Colonic mucosa (tissue), 4 donors: ENCODE measurements around the gene AIF1. TPM values are rescaled to one million over a fixed set of nuclear protein-coding genes. Genes with fewer than 3 reads are reported as not detected.

ENCODE experiments used
- DNase-seq: peaks from one replicate; pipeline ENCODE4 v3.0.0-alpha.2; 2020
- H3K27ac ChIP-seq: fragments of 200-600 bp; one replicate; pipeline ENCODE4 v1.8.0; 2021
- H3K27me3 ChIP-seq: fragments of 200-600 bp; one replicate; pipeline ENCODE4 v1.8.0; 2021
- H3K36me3 ChIP-seq: fragments of 200-600 bp; one replicate; pipeline ENCODE4 v1.8.0; 2021
- H3K4me1 ChIP-seq: fragments of 200-600 bp; one replicate; pipeline ENCODE4 v1.8.0; 2021; ENCODE audit warnings: mild to moderate bottlenecking
- H3K4me3 ChIP-seq: fragments of 200-600 bp; one replicate; pipeline ENCODE4 v1.8.0; 2021
- H3K9ac ChIP-seq, 2 donors: one replicate each; pipeline ENCODE4 v1.7.0; 2013; ENCODE audit warnings: control low read depth in 2 of 2, low read depth in 2 of 2, low read length in 2 of 2
- H3K9me3 ChIP-seq: fragments of 200-600 bp; one replicate; pipeline ENCODE4 v1.8.0; 2021
- intact Hi-C: fragments of 100-400 bp; cut with DNase I; formaldehyde crosslinking; loops from one replicate; pipeline ENCODE4 v1.14.1; 2022
- total RNA-seq, 2 donors: library from RNA; stranded (reverse); fragmentation: NEBNext Ultra II Directional in 1 of 2; extraction: Animal tissue kit (Norgen Biotek cat#: 25700) in 1 of 2; gene quantifications; one replicate each; pipeline ENCODE4 v1.2.1, GENCODE V29; 2021
- TF ChIP-seq, protein P1 (sequence below): fragments of 200-600 bp; IDR thresholded peaks from one replicate; pipeline ENCODE4 v1.8.0; 2022; ENCODE audit warnings: antibody characterized with exemption, mild to moderate bottlenecking
- donor health status: healthy.
- donor health status: DM: no; HTN: no; CAD: no.
- donor health status: DM: no; HTN: no; CAD: no.

Gene AIF1
- total RNA-seq, 2 donors from 2014 or later = 5.0 to 20.7 TPM

DNA sequence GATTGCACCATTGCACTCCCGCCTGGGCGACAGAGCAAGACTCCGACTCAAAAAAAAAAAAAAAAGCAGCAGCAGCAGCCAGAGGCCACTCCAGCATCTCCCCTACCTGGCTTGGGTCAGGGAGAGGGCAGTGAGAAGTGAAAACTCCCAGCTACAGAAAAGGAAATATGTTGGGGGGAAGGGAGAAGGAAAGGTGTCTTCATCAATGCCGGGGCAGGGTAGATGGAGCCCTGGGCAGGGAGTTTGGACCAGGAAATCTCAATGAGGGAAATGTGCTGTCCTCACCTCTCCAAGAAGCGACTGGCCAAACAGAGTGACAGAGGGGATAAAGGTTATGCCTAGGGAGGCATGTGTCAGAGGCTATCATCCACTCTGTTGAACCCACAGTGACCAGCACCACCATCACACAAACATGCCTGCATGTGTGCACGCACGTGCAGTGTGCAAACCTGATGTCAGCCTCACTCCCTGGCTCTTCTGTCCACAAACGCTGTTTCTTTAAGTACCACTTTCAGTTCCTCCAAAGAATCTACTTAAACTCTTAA, 887 bp upstream of the AIF1 start:
- TF ChIP-seq, protein P1, sequence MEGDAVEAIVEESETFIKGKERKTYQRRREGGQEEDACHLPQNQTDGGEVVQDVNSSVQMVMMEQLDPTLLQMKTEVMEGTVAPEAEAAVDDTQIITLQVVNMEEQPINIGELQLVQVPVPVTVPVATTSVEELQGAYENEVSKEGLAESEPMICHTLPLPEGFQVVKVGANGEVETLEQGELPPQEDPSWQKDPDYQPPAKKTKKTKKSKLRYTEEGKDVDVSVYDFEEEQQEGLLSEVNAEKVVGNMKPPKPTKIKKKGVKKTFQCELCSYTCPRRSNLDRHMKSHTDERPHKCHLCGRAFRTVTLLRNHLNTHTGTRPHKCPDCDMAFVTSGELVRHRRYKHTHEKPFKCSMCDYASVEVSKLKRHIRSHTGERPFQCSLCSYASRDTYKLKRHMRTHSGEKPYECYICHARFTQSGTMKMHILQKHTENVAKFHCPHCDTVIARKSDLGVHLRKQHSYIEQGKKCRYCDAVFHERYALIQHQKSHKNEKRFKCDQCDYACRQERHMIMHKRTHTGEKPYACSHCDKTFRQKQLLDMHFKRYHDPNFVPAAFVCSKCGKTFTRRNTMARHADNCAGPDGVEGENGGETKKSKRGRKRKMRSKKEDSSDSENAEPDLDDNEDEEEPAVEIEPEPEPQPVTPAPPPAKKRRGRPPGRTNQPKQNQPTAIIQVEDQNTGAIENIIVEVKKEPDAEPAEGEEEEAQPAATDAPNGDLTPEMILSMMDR = no peak
- Histone ChIP-seq H3K36me3 (no peaks in the 10 kb centered on the region), H3K9me3 (no peaks in the 10 kb centered on the region), H3K9ac (no peak overlapping the region), H3K27me3 (no peaks in the 10 kb centered on the region), H3K27ac (no peak overlapping the region), H3K4me1 (no peaks in the 10 kb centered on the region), H3K4me3 (no peak overlapping the region)
- no peak for DNase-seq
- intact Hi-C loops = no loop called here

DNA sequence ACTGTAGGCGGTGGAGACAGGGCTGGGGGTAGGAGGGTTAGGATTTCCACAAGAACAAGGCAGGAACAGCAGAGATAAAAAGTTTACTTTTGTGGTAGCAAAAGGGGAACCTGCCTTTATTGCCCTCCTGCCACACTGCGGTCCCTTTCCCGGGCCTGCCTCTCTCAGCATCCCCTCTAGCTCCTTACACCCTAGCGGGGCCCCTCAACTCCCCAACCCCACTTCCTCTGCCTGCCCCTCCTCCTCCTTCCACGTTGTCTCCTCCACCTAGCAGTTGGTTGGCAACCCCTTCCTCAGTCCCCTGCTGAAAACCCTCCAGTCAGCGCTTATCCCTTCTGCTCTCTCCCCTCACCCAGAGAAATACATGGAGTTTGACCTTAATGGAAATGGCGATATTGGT, 714 bp downstream of the AIF1 start:
- Histone ChIP-seq H3K27ac (peak overlapping the region; percentile 32), H3K27me3 (no peaks in the 10 kb centered on the region), H3K9me3 (no peaks in the 10 kb centered on the region), H3K36me3 (no peaks in the 10 kb centered on the region), H3K4me1 (no peaks in the 10 kb centered on the region), H3K9ac (no peak overlapping the region), H3K4me3 (no peak overlapping the region)
- TF ChIP-seq, protein P1 = no peak
- DNase-seq = no peak
- intact Hi-C loops = no loop called here

DNA sequence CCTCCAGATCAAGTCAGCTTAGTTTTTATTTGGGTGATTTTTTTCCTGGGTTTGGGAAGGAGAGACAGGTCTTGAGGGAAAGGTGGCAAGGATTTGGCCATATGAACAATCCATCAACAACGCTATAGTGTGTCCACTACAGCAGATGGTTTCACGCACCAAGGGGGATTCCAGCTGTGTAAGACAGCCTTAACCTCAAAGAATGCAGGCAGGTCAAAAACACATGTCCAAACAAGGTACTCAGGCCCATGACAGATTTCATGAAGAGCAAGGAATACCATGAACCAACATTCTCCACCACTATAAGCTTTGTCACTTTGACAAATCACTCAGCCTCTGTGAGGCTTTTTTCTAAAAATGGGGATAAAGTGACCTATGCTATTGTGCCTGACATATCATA, 2.0 kb downstream of the AIF1 start:
- no peak for DNase-seq
- TF ChIP-seq, protein P1 = no peak
- Histone ChIP-seq H3K4me1 (peaks cover 3% of the 10 kb centered on the region), H3K4me3 (no peak overlapping the region), H3K27me3 (no peaks in the 10 kb centered on the region), H3K9ac (no peak overlapping the region), H3K27ac (no peak overlapping the region), H3K36me3 (no peaks in the 10 kb centered on the region), H3K9me3 (no peaks in the 10 kb centered on the region)
- intact Hi-C loops = no loop called here

GRCh38 chr6:31619805-31620585, 5.0 kb downstream of the AIF1 start:
- intact Hi-C loops = loop anchor here (5.0 kb wide), 1 partner anchor 37 kb away; the partner anchor contains the start of gene APOM
- H3K4me1 ChIP-seq = peaks cover 4% of the 10 kb centered on the region
- DNase-seq = peak; percentile 97
- peak overlapping the region; percentile 68 for H3K4me3 ChIP-seq
- no peaks in the 10 kb centered on the region for H3K9me3 ChIP-seq
- TF ChIP-seq, protein P1 = no peak
- H3K27me3 ChIP-seq = no peaks in the 10 kb centered on the region
- H3K36me3 ChIP-seq = no peaks in the 10 kb centered on the region
- peak overlapping the region; percentile 58 to 64 for H3K9ac ChIP-seq
- peak overlapping the region; percentile 93 for H3K27ac ChIP-seq

DNA sequence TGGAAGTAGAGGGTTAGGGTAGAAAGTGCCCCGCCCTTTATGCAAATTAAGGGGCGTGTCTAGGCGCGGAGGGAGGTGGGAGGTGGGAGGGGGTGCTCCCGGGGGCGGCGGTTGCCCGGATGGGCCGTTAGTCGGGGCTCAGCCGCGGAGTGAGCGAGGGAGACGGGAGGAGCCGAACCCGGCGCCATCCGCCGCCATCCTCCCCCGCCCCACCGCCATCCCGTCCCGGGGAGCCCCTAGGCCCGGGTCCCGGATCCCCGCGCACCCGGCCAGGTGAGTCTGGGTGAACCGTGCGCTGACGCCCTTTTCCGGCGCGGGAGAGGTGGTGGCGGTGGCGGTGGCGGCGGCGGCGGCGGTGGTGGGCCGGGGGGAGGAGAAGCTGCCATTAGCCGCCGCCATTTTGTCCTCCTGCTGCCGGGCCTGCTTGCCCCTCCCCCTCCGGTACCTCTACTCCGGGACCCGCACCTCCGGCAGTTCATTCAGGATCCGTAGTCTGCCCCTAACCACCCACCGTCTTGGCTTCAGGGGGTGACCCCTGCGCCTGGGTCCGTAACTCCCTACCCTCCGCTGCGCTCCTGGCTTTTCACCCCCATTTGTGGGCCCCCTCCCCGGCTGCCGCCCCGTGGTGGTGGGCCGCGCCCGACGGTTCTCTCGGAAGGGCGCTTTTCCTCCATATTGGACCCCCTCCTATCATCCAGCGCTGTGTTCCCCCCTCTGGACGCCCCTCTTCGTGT, 5.7 kb downstream of the AIF1 start, which contains the start of gene PRRC2A:
PRRC2A (plus strand) TSS at position 130 of the 734 bp plus-strand sequence. CDS start 2,075 bp downstream, outside the sequence.
- Histone ChIP-seq H3K9ac (peak within 1 kb of the TSS; percentile 90 to 98), H3K4me3 (peak within 1 kb of the TSS; percentile 68), H3K27ac (peak within 1 kb of the TSS; percentile 93), H3K9me3 (no peaks in the 10 kb centered on the region), H3K36me3 (peaks cover 2% of the 10 kb centered on the region), H3K4me1 (peaks cover 4% of the 10 kb centered on the region), H3K27me3 (no peaks in the 10 kb centered on the region)
- intact Hi-C loops = loop anchor here (5.0 kb wide), 1 partner anchor 37 kb away; the partner anchor contains the start of gene APOM
- TF ChIP-seq, protein P1 = no peak
- DNase-seq = peak; percentile 97
